Lower lobe of right lung (tissue), 2 donors: ENCODE results near the gene CYTH3. TPM values are rescaled to one million over a fixed set of nuclear protein-coding genes. Genes with fewer than 3 reads are reported as not detected.

Experiments
- ATAC-seq, 2 donors: fragments of 200-7000 bp; cut with Tn5 transposase; one replicate each; pipeline ENCODE4 v1.9.1; 2020 to 2022; ENCODE audit warnings: mild to moderate bottlenecking in 2 of 2, moderate library complexity in 2 of 2
- DNase-seq: peaks from one replicate; pipeline ENCODE4 v3.0.0-alpha.2; 2020
- H3K27ac ChIP-seq: fragments of 200-600 bp; one replicate; pipeline ENCODE4 v1.8.0; 2022
- H3K27me3 ChIP-seq: fragments of 200-600 bp; one replicate; pipeline ENCODE4 v1.8.0; 2022; ENCODE audit warnings: low read depth
- H3K36me3 ChIP-seq: fragments of 200-600 bp; one replicate; pipeline ENCODE4 v1.8.0; 2022; ENCODE audit warnings: mild to moderate bottlenecking
- H3K4me1 ChIP-seq: fragments of 200-600 bp; one replicate; pipeline ENCODE4 v1.8.0; 2022
- H3K4me3 ChIP-seq: fragments of 200-600 bp; one replicate; pipeline ENCODE4 v1.8.0; 2022; ENCODE audit warnings: mild to moderate bottlenecking
- H3K9me3 ChIP-seq: fragments of 200-600 bp; one replicate; pipeline ENCODE4 v1.8.0; 2022
- CTCF ChIP-seq: fragments of 200-600 bp; IDR thresholded peaks from one replicate; pipeline ENCODE4 v1.8.0; 2022; ENCODE audit warnings: antibody characterized with exemption, mild to moderate bottlenecking
- intact Hi-C: fragments of 100-400 bp; cut with DNase I; formaldehyde crosslinking; loops from one replicate; pipeline ENCODE4 v1.11.0; 2022
- total RNA-seq: library from RNA; stranded (reverse); fragmentation: NEBNext Ultra II Directional; extraction: Animal tissue kit (Norgen Biotek cat#: 25700); gene quantifications from one replicate; pipeline ENCODE4 v1.2.1, GENCODE V29; 2021
- donor health status: DM: no; HTN: yes; CAD: no; lungs with severe emphysema.

The CYTH3 gene
- total RNA-seq, 1 donor from 2014 or later, result 26.1 TPM

DNA sequence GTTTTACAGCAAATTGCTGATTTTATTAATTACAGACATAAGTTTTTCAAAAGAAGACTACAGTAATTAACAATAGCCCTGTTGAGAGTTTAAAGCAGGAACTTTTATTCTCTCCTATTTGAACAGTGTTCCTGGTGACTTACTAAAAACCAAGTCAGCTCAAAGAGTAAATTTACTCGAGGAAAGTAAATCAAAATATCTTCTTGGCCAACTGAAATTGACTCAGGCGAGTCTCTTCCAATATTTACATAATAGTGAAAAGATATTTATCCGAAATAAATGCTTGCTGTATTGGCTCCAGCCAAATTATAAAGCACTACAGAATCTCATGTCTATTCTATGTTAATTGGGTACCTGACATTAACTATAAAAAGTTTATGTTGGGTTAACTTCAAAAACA is 13.2 kb downstream of the CYTH3 start:
- DNase-seq (no peak), ATAC-seq (no peak)
- H3K36me3 ChIP-seq, result no peaks in the 10 kb centered on the region
- no peak for TF ChIP-seq CTCF
- no peaks in the 10 kb centered on the region for H3K27me3 ChIP-seq
- peaks cover 74% of the 10 kb centered on the region for H3K4me1 ChIP-seq
- no peaks in the 10 kb centered on the region for H3K9me3 ChIP-seq
- peak overlapping the region; percentile 58 for H3K27ac ChIP-seq
- H3K4me3 ChIP-seq, result no peak overlapping the region
- intact Hi-C loops, result no loop called here

DNA sequence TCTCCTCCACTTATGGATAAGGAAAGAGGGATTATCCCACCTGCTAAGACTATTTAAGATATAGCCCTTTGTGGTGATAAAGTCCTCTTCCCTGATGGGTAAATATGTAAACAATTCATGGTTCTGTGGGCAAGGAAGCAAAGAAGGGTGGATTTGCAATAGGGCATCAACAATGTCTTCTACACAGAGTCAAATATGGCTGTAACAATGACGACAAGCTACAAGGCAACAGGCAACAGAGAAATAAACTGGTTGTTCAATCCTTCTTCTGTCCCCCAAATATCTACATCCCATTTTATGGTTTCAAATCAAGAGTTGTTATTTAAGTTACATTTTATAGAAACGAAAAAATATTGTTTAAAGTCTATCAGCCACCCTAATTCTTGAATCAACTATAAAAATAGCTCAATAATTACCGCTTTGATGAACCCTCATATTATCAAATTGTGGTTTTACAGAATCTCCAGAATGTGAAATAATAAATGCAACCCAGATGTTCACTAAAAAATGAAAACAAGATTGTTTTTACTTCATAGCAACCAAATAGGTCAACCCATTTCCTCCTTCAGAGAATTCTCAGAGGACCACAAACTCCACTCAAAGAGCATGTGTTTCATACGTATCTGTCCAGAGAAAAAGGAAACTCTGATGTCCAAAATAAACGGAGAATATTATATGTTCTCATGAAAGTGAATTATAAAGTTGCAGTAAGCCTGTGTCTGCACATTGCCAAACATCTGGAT is 13.8 kb downstream of the CYTH3 start:
- intact Hi-C loops, result no loop called here
- H3K27ac ChIP-seq, result peak overlapping the region; percentile 58
- no peaks in the 10 kb centered on the region for H3K36me3 ChIP-seq
- ATAC-seq (peak; percentile 29), DNase-seq (no peak)
- no peaks in the 10 kb centered on the region for H3K27me3 ChIP-seq
- H3K9me3 ChIP-seq, result no peaks in the 10 kb centered on the region
- H3K4me3 ChIP-seq, result no peak overlapping the region
- TF ChIP-seq CTCF, result no peak
- H3K4me1 ChIP-seq, result peaks cover 74% of the 10 kb centered on the region

GRCh38 chr7:6257675-6258074 is 14.7 kb downstream of the CYTH3 start:
- Histone ChIP-seq H3K27ac (peak overlapping the region; percentile 58), H3K27me3 (no peaks in the 10 kb centered on the region), H3K4me3 (no peak overlapping the region), H3K4me1 (peaks cover 82% of the 10 kb centered on the region), H3K9me3 (no peaks in the 10 kb centered on the region), H3K36me3 (no peaks in the 10 kb centered on the region)
- intact Hi-C loops, result no loop called here
- no peak for DNase-seq
- TF ChIP-seq CTCF, result no peak
- ATAC-seq, result no peak

DNA sequence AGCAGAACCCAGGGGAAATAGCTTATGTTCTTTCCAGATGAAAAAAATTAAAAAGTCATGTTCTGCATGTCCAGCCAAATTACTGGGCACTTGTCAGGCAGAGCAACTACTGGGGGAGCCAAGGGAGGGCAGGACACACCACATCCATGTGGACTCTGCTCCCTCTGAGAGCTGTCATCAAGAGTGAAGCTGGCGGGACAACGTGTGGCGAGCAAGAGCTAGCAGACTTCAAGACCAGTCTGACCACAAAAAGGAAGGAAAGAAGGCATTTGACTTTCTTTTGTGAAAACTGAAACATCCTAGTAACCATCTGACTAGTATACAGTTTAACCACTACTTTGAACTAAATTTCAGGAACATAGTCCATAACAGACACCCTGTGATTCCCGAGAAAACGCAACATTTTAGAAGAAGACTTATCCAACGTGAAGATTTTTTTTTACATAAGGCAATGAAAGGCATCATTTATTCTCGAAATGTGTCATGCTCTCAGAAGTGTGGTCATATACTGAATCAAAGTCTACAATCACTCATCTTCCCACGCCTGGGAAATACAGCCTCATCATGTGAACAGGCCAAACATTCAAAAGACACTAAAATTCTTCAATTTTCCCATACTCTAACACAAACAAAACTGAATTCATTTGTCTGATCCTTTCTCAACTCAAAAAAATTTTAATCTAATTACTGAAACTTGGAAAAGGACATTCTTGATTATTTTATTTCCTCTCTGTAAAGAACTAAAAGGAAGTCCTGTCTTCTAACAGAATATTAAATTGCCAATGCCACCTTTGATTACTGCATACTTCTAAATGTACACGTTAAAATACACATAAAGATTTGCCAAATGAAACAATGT is 15.5 kb downstream of the CYTH3 start:
- H3K4me3 ChIP-seq, result no peak overlapping the region
- peak; percentile 54 for DNase-seq

GRCh38 chr7:6256109-6256483 is 16.3 kb downstream of the CYTH3 start:
- no peaks in the 10 kb centered on the region for H3K9me3 ChIP-seq
- H3K4me1 ChIP-seq, result peaks cover 80% of the 10 kb centered on the region
- no peak for ATAC-seq
- intact Hi-C loops, result no loop called here
- H3K4me3 ChIP-seq, result no peak overlapping the region
- peak overlapping the region; percentile 54 for H3K27ac ChIP-seq
- no peak for DNase-seq
- H3K36me3 ChIP-seq, result no peaks in the 10 kb centered on the region
- no peaks in the 10 kb centered on the region for H3K27me3 ChIP-seq
- no peak for TF ChIP-seq CTCF

More for the DNA sequence above, 15.5 kb downstream of the CYTH3 start:
- TF ChIP-seq CTCF, result no peak
- Histone ChIP-seq H3K27me3 (no peaks in the 10 kb centered on the region), H3K9me3 (no peaks in the 10 kb centered on the region), H3K27ac (peak overlapping the region; percentile 58), H3K4me1 (peaks cover 82% of the 10 kb centered on the region), H3K36me3 (no peaks in the 10 kb centered on the region)
- intact Hi-C loops, result no loop called here
- peak; percentile 47 to 83 for ATAC-seq
